ENCODE results near the gene AVL9. TPM values are rescaled to one million over a fixed set of nuclear protein-coding genes. Genes with fewer than 3 reads are reported as not detected.
"Not testable (repeated sequence)": the region's sequence is repeated elsewhere in the genome, so short reads cannot be mapped to it uniquely, and the experiment has no call there.

AVL9 gene
- total RNA-seq, 1 donor from 2014 or later: 50.6 TPM

- Histone ChIP-seq H3K4me3 (ENCODE audit: low read depth, low read length) (no peak overlapping the region), H3K27me3 (ENCODE audit: control insufficient read depth, insufficient read depth, low read length) (no peaks in the 10 kb centered on the region), H3K36me3 (ENCODE audit: control insufficient read depth, insufficient read depth, low read length) (no peaks in the 10 kb centered on the region)
- DNase-seq (ENCODE audit: low read depth): no peak
- TF ChIP-seq, protein P1, sequence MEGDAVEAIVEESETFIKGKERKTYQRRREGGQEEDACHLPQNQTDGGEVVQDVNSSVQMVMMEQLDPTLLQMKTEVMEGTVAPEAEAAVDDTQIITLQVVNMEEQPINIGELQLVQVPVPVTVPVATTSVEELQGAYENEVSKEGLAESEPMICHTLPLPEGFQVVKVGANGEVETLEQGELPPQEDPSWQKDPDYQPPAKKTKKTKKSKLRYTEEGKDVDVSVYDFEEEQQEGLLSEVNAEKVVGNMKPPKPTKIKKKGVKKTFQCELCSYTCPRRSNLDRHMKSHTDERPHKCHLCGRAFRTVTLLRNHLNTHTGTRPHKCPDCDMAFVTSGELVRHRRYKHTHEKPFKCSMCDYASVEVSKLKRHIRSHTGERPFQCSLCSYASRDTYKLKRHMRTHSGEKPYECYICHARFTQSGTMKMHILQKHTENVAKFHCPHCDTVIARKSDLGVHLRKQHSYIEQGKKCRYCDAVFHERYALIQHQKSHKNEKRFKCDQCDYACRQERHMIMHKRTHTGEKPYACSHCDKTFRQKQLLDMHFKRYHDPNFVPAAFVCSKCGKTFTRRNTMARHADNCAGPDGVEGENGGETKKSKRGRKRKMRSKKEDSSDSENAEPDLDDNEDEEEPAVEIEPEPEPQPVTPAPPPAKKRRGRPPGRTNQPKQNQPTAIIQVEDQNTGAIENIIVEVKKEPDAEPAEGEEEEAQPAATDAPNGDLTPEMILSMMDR (IDR thresholded peaks at IDR 0.05; ENCODE audit: insufficient read depth, low read length, poor library complexity, severe bottlenecking): no peak
Observed at GRCh38 chr7:32481921-32482320, 13.4 kb upstream of the AVL9 start.

DNA sequence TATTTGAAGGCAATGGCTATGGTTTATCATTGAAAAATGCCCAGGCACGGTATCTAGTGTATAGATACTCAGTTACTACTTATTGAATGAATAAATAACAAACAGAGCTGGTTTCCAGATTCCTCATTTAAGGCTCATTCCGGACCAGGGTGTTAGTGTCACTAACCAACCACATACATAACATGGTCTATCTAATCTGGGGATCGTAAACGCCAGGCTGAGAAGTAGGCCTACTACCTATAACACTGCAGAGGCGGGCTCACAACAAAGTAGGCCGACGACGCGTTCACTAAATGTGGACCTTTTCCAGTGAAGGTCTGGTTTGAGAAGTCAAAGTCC is 5.5 kb upstream of the AVL9 start:
- no peaks in the 10 kb centered on the region for H3K36me3 ChIP-seq (ENCODE audit: control insufficient read depth, insufficient read depth, low read length)
- TF ChIP-seq, protein P1 (IDR thresholded peaks at IDR 0.05; ENCODE audit: insufficient read depth, low read length, poor library complexity, severe bottlenecking): no peak

GRCh38 chr7:32490127-32490796 is 5.0 kb upstream of the AVL9 start, which contains the start of gene LSM5:
LSM5 (minus strand) TSS chr7:32490380; CDS start chr7:32490365, 15 bp downstream.
- TF ChIP-seq, protein P1 (IDR thresholded peaks at IDR 0.05; ENCODE audit: insufficient read depth, low read length, poor library complexity, severe bottlenecking): no peak
- peak; percentile 67 for DNase-seq (ENCODE audit: low read depth)

More for the DNA sequence above, 5.5 kb upstream of the AVL9 start:
- Histone ChIP-seq H3K4me3 (ENCODE audit: low read depth, low read length) (peak overlapping the region; percentile 78), H3K27me3 (ENCODE audit: control insufficient read depth, insufficient read depth, low read length) (no peaks in the 10 kb centered on the region)
- DNase-seq (ENCODE audit: low read depth): no peak

DNA sequence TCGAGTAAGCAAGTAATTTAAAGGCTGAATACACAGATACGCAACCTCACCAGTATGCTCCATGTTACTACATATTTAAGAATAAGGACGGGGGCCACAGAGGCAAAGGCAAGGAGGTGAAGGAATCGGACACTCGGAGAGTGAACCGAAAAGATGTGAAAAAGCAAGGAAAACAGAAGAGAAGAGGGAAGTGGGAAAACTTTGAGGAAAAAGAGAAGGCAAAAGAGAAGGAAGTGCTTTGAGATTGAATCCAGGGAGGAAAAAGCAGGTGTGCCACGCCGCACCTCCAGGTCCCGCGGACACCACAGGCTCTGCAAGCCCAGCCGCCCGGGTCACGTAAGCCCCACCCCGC is 367 bp upstream of the AVL9 start:
- TF ChIP-seq, protein P1 (IDR thresholded peaks at IDR 0.05; ENCODE audit: insufficient read depth, low read length, poor library complexity, severe bottlenecking): no peak
- DNase-seq (ENCODE audit: low read depth): no peak
- Histone ChIP-seq H3K36me3 (ENCODE audit: control insufficient read depth, insufficient read depth, low read length) (no peaks in the 10 kb centered on the region), H3K27me3 (ENCODE audit: control insufficient read depth, insufficient read depth, low read length) (no peaks in the 10 kb centered on the region), H3K4me3 (ENCODE audit: low read depth, low read length) (peak overlapping the region; percentile 83)

More at GRCh38 chr7:32490127-32490796, 5.0 kb upstream of the AVL9 start, which contains the start of gene LSM5:
- H3K4me3 ChIP-seq (ENCODE audit: low read depth, low read length): peak within 1 kb of the TSS; percentile 78
- no peaks in the 10 kb centered on the region for H3K27me3 ChIP-seq (ENCODE audit: control insufficient read depth, insufficient read depth, low read length)
- no peaks in the 10 kb centered on the region for H3K36me3 ChIP-seq (ENCODE audit: control insufficient read depth, insufficient read depth, low read length)

GRCh38 chr7:32496052-32496813 is 944 bp downstream of the AVL9 start:
- TF ChIP-seq, protein P1 (IDR thresholded peaks at IDR 0.05; ENCODE audit: insufficient read depth, low read length, poor library complexity, severe bottlenecking): no peak
- no peak for DNase-seq (ENCODE audit: low read depth)

DNA sequence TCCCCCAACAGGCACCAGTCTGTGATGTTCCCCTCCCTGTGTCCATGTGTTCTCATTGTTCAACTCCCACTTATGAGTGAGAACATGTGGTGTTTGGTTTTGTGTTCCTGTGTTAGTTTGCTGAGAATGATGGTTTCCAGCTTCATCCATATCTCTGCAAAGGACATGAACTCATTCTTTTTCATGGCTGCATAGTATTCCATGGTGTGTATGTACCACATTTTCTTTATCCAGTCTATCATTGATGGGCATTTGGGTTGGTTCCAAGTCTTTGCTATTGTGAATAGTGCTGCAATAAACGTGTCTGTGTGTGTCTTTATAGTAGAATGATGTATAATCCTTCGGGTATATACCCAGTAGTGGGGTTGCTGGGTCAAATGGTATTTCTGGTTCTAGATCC is 4.5 kb downstream of the AVL9 start:
- H3K4me3 ChIP-seq (ENCODE audit: low read depth, low read length); DNase-seq (ENCODE audit: low read depth); H3K27me3 ChIP-seq (ENCODE audit: control insufficient read depth, insufficient read depth, low read length); H3K36me3 ChIP-seq (ENCODE audit: control insufficient read depth, insufficient read depth, low read length): not testable (repeated sequence)

More at GRCh38 chr7:32496052-32496813, 944 bp downstream of the AVL9 start:
- peak overlapping the region; percentile 87 for H3K4me3 ChIP-seq (ENCODE audit: low read depth, low read length)
- no peaks in the 10 kb centered on the region for H3K27me3 ChIP-seq (ENCODE audit: control insufficient read depth, insufficient read depth, low read length)
- no peaks in the 10 kb centered on the region for H3K36me3 ChIP-seq (ENCODE audit: control insufficient read depth, insufficient read depth, low read length)

GRCh38 chr7:32500216-32500615 is 4.9 kb downstream of the AVL9 start:
- not testable (repeated sequence) for H3K27me3 ChIP-seq (ENCODE audit: control insufficient read depth, insufficient read depth, low read length); H3K4me3 ChIP-seq (ENCODE audit: low read depth, low read length); H3K36me3 ChIP-seq (ENCODE audit: control insufficient read depth, insufficient read depth, low read length); DNase-seq (ENCODE audit: low read depth)

Measured in kidney epithelial cell (primary cell).